Urothelium cell line (cell line): Measurements from ENCODE around the gene TASP1.
"Not testable (repeated sequence)": the region's sequence is repeated elsewhere in the genome, so short reads cannot be mapped to it uniquely, and the experiment has no call there.

ENCODE experiments used
- DNase-seq: peaks from one replicate; pipeline ENCODE4 v3.0.0; 2011; ENCODE audit warnings: low spot score, mixed read lengths
- FAIRE-seq: peaks from 2 replicates; lab custom pipeline; 2011; peaks lifted over from hg19 to GRCh38; lab: Jason Lieb, UNC

TASP1 gene

GRCh38 chr20:13650474-13650873 is 11.7 kb upstream of the TASP1 start:
- FAIRE-seq (no peak), DNase-seq (no peak)

GRCh38 chr20:13648291-13649228 is 9.8 kb upstream of the TASP1 start:
- DNase-seq (no peak), FAIRE-seq (no peak)

GRCh38 chr20:13644010-13644409 is 5.3 kb upstream of the TASP1 start:
- peak; percentile 20 for DNase-seq

GRCh38 chr20:13639150-13639497 is 392 bp upstream of the TASP1 start:
- peak; percentile 19 for DNase-seq
- no peak for FAIRE-seq

More at GRCh38 chr20:13644010-13644409, 5.3 kb upstream of the TASP1 start:
- FAIRE-seq, result no peak

GRCh38 chr20:13638162-13638495 is 603 bp downstream of the TASP1 start:
- DNase-seq (peak; percentile 10), FAIRE-seq (no peak)

- DNase-seq (no peak), FAIRE-seq (no peak)
Measured at GRCh38 chr20:13632431-13632830, 6.3 kb downstream of the TASP1 start.

- FAIRE-seq, result not testable (repeated sequence)
Measured at GRCh38 chr20:13627525-13627924, 11.2 kb downstream of the TASP1 start.

GRCh38 chr20:13626724-13627123 is 12.0 kb downstream of the TASP1 start:
- DNase-seq, result no peak
- FAIRE-seq, result no peak

More at GRCh38 chr20:13627525-13627924, 11.2 kb downstream of the TASP1 start:
- not testable (repeated sequence) for DNase-seq

GRCh38 chr20:13625304-13625979 is 13.3 kb downstream of the TASP1 start:
- no peak for FAIRE-seq
- DNase-seq, result no peak

GRCh38 chr20:13619415-13619814 is 19.3 kb downstream of the TASP1 start:
- DNase-seq, FAIRE-seq: not testable (repeated sequence)

- not testable (repeated sequence) for DNase-seq, FAIRE-seq
Measured at GRCh38 chr20:13618456-13618855, 20.3 kb downstream of the TASP1 start.

- not testable (repeated sequence) for FAIRE-seq, DNase-seq
Measured at GRCh38 chr20:13617585-13617984, 21.1 kb downstream of the TASP1 start.

- FAIRE-seq, DNase-seq: not testable (repeated sequence)
Measured at GRCh38 chr20:13616713-13617112, 22.0 kb downstream of the TASP1 start.

- FAIRE-seq (no peak), DNase-seq (no peak)
Measured at GRCh38 chr20:13613917-13614316, 24.8 kb downstream of the TASP1 start.

GRCh38 chr20:13611611-13612125 is 27.1 kb downstream of the TASP1 start:
- FAIRE-seq, result no peak
- no peak for DNase-seq

GRCh38 chr20:13610184-13610583 is 28.5 kb downstream of the TASP1 start:
- no peak for FAIRE-seq
- DNase-seq, result no peak

- FAIRE-seq, result no peak
- DNase-seq, result no peak
Measured at GRCh38 chr20:13608066-13608465, 30.7 kb downstream of the TASP1 start.

- not testable (repeated sequence) for DNase-seq, FAIRE-seq
Measured at GRCh38 chr20:13593423-13593822, 45.3 kb downstream of the TASP1 start.

GRCh38 chr20:13588049-13588448 is 50.7 kb downstream of the TASP1 start:
- no peak for FAIRE-seq
- no peak for DNase-seq

GRCh38 chr20:13587370-13587769 is 51.4 kb downstream of the TASP1 start:
- no peak for FAIRE-seq
- DNase-seq, result no peak

GRCh38 chr20:13586133-13586532 is 52.6 kb downstream of the TASP1 start:
- no peak for DNase-seq
- FAIRE-seq, result no peak

- no peak for DNase-seq
- peak; percentile 5 for FAIRE-seq
Measured at GRCh38 chr20:13581451-13581850, 57.3 kb downstream of the TASP1 start.
